B cell (primary cell): ENCODE results near the gene ACYP1.

Experiments used
- CTCF ChIP-seq: fragments of 200-600 bp; IDR thresholded peaks from one replicate; pipeline ENCODE4 v1.8.0; 2022; ENCODE audit warnings: antibody characterized with exemption, mild to moderate bottlenecking
- EZH2 ChIP-seq: IDR thresholded peaks from 2 replicates; pipeline ENCODE4 v1.6.1; 2012; ENCODE audit warnings: borderline replicate concordance, low read depth, mild to moderate bottlenecking, moderate library complexity, low read length; ENCODE audit not compliant: insufficient read depth, poor library complexity, severe bottlenecking

GRCh38 chr14:75063491-75064204, at the start of gene ACYP1:
- TF ChIP-seq CTCF (no peak), EZH2 (no peak)
